Stimulated activated naive CD8-positive, alpha-beta T cell treated with anti-CD3 and anti-CD28 coated beads, Interleukin-15, Interleukin-2, amounts not matched to agents 100 ng/mL and 50 ng/mL, for 24 hours (primary cell): ENCODE measurements around the gene KLF13.
A peak's percentile ranks its signal among the peaks of the same experiment; 100 is the strongest.

Experiments
- H3K27ac Mint-ChIP-seq: one replicate; pipeline ENCODE4 v1.8.0; 2021; ENCODE audit warnings: mild to moderate bottlenecking, mixed read lengths
- H3K27me3 Mint-ChIP-seq: one replicate; pipeline ENCODE4 v1.8.0; 2021; ENCODE audit warnings: mixed read lengths
- H3K36me3 Mint-ChIP-seq: one replicate; pipeline ENCODE4 v1.8.0; 2021; ENCODE audit warnings: low read depth, mixed read lengths
- H3K4me1 Mint-ChIP-seq: one replicate; pipeline ENCODE4 v1.8.0; 2021; ENCODE audit warnings: low read depth, mixed read lengths
- H3K4me3 Mint-ChIP-seq: one replicate; pipeline ENCODE4 v1.8.0; 2021; ENCODE audit warnings: mild to moderate bottlenecking, mixed read lengths
- H3K9me3 Mint-ChIP-seq: one replicate; pipeline ENCODE4 v1.8.0; 2021; ENCODE audit warnings: mixed read lengths

The KLF13 gene

DNA sequence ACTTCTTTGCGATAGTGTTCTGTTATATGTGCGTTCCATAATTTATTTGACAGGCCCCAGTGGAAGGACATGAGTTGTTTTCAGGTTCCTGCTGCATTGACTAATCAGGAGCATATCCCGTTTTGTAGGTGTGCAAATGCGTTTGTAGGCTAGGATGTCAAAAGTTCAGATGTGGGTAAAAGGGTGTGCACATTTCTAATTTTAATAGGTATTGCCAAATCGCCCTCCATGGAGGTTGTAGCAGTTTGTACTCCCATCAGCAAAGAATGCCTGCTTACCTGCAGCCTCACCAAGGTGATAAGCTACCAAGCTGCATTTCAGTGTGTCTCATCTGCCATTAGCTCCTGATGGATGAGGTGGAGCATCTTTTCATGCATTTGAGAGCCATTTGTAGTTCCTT is 36.3 kb downstream of the KLF13 start:
- Mint-ChIP-seq H3K27me3 (no peaks in the 10 kb centered on the region), H3K4me1 (peaks cover 100% of the 10 kb centered on the region), H3K4me3 (no peak overlapping the region), H3K27ac (peak overlapping the region; percentile 96), H3K9me3 (no peaks in the 10 kb centered on the region), H3K36me3 (peaks cover 23% of the 10 kb centered on the region)

DNA sequence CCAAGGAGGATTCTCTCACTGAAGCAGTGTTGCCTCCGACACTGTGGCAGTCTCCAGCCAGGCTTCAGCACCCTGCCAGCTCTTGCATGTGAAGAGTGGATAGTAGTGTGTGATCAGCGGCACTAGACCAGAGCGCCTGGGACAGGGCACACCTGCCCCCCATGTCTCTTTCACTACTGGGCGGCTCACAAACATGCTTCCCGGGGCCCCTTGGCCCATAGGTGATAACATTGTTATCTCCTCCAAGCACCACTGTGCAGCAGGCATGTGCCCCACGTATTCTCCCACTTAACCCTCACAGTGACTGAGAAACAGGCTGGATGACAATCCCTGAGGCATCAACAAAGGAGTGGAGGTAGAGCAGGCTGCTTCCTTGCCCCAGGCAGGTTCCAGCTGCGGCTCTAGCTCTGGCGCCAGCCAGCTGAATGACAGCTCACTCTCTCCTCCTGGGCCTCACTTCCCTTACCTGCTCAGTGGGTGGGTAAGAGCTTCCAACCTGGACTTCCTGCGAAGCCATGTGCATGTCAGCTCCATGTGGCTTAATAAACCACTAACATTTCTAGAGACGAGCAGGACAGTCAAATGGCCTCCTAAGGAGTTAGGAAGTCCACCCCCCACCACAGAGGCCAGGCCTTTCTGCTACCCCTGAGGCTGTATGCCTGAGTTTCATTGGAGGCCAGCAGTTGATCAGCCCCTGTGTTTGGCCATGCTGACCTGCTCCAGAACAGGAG is 37.8 kb downstream of the KLF13 start:
- Mint-ChIP-seq H3K4me3 (peak overlapping the region; percentile 70), H3K36me3 (peaks cover 20% of the 10 kb centered on the region), H3K27me3 (no peaks in the 10 kb centered on the region), H3K9me3 (no peaks in the 10 kb centered on the region), H3K27ac (peak overlapping the region; percentile 94), H3K4me1 (peaks cover 100% of the 10 kb centered on the region)

- peaks cover 100% of the 10 kb centered on the region for H3K4me1 Mint-ChIP-seq
- no peaks in the 10 kb centered on the region for H3K27me3 Mint-ChIP-seq
- peaks cover 25% of the 10 kb centered on the region for H3K36me3 Mint-ChIP-seq
- H3K27ac Mint-ChIP-seq: peak overlapping the region; percentile 94
- peak overlapping the region; percentile 70 for H3K4me3 Mint-ChIP-seq
- H3K9me3 Mint-ChIP-seq: no peaks in the 10 kb centered on the region
Measured at GRCh38 chr15:31365032-31365654, 38.5 kb downstream of the KLF13 start.

DNA sequence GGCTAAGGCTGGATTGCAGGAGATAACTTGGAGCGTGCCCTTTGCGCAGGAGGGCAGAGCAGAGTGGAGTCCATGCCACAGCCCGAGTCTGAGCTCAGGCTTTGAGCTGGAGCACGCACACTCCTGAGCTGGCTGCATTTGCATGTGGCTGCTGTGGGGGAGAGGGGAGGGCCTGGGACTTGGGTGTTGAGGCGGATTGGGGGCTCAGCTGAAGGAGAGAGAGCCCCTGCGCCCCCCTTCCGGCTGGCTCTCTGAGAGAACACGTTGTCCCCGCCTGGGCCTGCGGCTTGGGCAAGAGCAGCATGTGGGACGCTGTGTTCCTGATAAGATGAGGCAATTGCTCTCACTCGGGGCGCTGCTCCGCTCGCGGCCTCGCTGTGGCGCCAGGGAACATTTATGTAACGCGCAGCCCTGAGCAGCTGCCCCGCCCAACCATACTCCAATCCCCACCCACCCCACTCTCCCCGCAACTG is 39.1 kb downstream of the KLF13 start:
- Mint-ChIP-seq H3K9me3 (no peaks in the 10 kb centered on the region), H3K27ac (peak overlapping the region; percentile 94), H3K4me1 (peaks cover 100% of the 10 kb centered on the region), H3K27me3 (no peaks in the 10 kb centered on the region), H3K4me3 (peak overlapping the region; percentile 70), H3K36me3 (peaks cover 26% of the 10 kb centered on the region)

- peaks cover 100% of the 10 kb centered on the region for H3K4me1 Mint-ChIP-seq
- peak overlapping the region; percentile 70 for H3K4me3 Mint-ChIP-seq
- H3K27ac Mint-ChIP-seq: peak overlapping the region; percentile 94
- no peaks in the 10 kb centered on the region for H3K27me3 Mint-ChIP-seq
- H3K9me3 Mint-ChIP-seq: no peaks in the 10 kb centered on the region
- H3K36me3 Mint-ChIP-seq: peaks cover 31% of the 10 kb centered on the region
Measured at GRCh38 chr15:31366169-31366734, 39.6 kb downstream of the KLF13 start.

DNA sequence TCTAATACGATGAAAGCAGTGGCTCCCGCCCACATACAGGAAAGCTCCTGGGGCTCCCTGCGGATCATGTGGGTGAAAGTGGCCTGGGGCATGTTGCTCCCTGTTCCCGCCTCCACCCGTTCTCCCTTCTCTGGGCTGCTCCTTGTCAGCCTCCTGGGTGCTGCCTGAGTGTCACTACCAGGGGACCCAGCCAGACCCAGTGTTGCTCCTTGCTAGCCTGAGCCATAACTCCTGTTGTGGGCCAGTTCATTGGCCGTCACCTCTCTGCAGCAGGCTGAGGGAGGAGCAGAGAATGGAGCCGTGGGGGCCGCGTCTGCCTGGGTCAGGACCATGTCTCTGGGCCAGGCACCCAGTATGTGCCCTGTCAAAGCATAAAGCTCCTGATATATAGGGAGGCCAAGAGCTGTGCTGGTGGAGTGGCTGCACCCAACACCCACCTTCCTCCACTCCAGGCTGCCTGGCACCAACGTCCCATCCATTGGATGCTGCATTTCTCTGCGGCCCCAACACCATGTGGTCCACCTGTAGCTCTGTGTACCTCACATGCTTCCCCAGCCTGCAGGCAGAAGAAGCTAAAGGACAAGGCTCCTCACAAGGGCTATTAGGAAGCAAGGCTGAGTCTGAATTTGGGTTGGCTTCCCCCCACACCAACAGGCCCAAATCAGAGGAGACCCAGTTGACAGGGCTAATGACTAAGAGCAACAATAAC is 40.5 kb downstream of the KLF13 start:
- H3K4me1 Mint-ChIP-seq: peaks cover 92% of the 10 kb centered on the region
- no peaks in the 10 kb centered on the region for H3K27me3 Mint-ChIP-seq
- peak overlapping the region; percentile 70 for H3K4me3 Mint-ChIP-seq
- peaks cover 33% of the 10 kb centered on the region for H3K36me3 Mint-ChIP-seq
- H3K9me3 Mint-ChIP-seq: no peaks in the 10 kb centered on the region
- peak overlapping the region; percentile 94 for H3K27ac Mint-ChIP-seq

- Mint-ChIP-seq H3K27me3 (no peaks in the 10 kb centered on the region), H3K36me3 (peaks cover 36% of the 10 kb centered on the region), H3K27ac (peak overlapping the region; percentile 94), H3K4me3 (peak overlapping the region; percentile 70), H3K4me1 (peaks cover 90% of the 10 kb centered on the region), H3K9me3 (no peaks in the 10 kb centered on the region)
Measured at GRCh38 chr15:31367730-31368344, 41.2 kb downstream of the KLF13 start.

DNA sequence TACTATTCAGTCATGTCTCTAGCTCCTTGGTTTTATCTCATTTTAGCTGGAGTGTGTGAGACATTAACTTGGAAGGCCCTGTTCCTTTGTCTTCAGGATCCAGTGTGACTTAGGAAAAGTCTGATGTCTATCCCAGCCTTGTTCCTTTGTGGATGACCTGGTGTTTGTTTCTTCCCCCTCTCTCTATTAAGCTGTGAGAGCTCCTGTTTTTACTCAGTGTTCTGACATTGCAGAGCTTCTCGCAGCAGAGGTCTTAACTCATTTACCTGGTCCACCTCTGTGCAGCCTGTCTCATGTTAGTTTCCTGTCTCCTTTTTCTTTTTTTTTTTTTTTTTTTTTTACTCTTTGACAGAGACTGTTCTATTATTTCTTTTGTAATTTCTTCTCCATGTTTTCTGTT is 43.1 kb downstream of the KLF13 start:
- Mint-ChIP-seq H3K36me3 (peaks cover 27% of the 10 kb centered on the region), H3K4me1 (peaks cover 85% of the 10 kb centered on the region), H3K9me3 (no peaks in the 10 kb centered on the region), H3K27ac (peak overlapping the region; percentile 70), H3K4me3 (peak overlapping the region; percentile 28), H3K27me3 (no peaks in the 10 kb centered on the region)

DNA sequence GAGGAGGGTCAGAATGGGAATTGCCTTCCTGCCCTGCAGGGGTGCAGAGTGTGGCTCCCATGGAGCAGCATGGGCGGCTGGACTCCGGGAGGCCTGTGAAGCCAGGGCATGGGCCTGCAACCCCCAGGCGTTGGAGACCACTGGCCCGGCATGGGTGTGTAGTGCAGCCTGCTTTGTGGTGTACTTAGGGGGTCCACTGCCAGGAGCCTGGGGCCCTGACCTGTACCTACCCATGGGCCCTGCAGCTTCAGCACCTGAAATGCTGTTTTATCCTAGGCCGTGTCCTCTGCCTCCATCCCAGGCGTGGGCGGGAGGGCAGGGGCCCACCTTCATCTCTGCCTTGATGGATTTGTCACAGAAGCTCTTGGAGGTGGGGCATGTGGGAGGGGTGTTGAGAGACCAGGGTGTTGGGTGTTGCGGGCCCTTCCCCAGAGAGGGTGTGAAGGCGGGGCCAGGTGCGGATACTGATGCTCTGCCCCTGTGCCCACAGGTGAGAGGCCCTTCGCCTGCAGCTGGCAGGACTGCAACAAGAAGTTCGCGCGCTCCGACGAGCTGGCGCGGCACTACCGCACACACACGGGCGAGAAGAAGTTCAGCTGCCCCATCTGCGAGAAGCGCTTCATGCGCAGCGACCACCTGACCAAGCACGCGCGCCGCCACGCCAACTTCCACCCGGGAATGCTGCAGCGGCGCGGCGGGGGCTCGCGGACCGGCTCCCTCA is 45.0 kb downstream of the KLF13 start:
- no peaks in the 10 kb centered on the region for H3K9me3 Mint-ChIP-seq
- H3K27ac Mint-ChIP-seq: no peak overlapping the region
- H3K4me3 Mint-ChIP-seq: no peak overlapping the region
- H3K36me3 Mint-ChIP-seq: peaks cover 34% of the 10 kb centered on the region
- no peaks in the 10 kb centered on the region for H3K27me3 Mint-ChIP-seq
- peaks cover 85% of the 10 kb centered on the region for H3K4me1 Mint-ChIP-seq

GRCh38 chr15:31372635-31373091 is 46.0 kb downstream of the KLF13 start:
- Mint-ChIP-seq H3K9me3 (no peaks in the 10 kb centered on the region), H3K27me3 (no peaks in the 10 kb centered on the region), H3K4me1 (peaks cover 80% of the 10 kb centered on the region), H3K36me3 (peaks cover 34% of the 10 kb centered on the region), H3K27ac (peak overlapping the region; percentile 82), H3K4me3 (no peak overlapping the region)

DNA sequence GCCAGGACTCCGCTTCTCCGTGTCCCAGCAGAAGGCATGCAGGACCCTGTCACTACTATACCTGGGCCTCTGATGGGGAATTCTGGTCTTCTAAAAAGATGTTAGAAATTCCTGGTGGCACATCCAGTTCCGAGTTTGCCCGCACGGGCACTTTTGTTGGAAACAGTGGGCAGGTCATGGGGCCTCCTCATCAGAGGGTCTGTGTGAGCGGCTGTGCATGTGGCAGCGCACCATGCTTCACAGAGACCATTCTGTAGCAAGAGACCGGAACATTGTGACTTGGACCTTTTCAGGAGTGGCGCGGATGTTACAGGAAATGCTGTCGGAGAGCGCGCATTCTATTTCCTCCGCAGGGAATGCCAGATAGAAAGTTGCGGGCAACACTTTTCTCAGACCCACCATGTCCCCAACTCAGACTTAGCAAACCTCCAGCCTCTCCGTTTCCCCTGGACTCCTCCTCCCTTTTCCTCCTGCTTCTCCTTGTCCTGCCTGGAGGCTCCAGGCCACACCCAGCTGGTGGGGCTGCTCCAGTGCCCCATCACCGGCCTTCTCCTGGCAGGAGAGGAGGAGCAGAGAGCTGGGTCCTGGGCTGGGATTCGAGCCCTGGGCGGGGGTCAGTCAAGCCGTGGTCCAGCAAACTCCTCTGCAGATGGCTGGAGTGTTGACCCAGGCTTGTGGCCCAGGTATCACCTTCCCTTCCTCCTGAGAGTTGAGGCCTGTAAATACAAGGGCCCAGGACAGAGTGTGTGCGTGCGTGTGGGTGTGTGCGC is 46.6 kb downstream of the KLF13 start:
- no peaks in the 10 kb centered on the region for H3K27me3 Mint-ChIP-seq
- no peak overlapping the region for H3K4me3 Mint-ChIP-seq
- H3K4me1 Mint-ChIP-seq: peaks cover 78% of the 10 kb centered on the region
- peaks cover 34% of the 10 kb centered on the region for H3K36me3 Mint-ChIP-seq
- H3K27ac Mint-ChIP-seq: peak overlapping the region; percentile 34
- no peaks in the 10 kb centered on the region for H3K9me3 Mint-ChIP-seq

DNA sequence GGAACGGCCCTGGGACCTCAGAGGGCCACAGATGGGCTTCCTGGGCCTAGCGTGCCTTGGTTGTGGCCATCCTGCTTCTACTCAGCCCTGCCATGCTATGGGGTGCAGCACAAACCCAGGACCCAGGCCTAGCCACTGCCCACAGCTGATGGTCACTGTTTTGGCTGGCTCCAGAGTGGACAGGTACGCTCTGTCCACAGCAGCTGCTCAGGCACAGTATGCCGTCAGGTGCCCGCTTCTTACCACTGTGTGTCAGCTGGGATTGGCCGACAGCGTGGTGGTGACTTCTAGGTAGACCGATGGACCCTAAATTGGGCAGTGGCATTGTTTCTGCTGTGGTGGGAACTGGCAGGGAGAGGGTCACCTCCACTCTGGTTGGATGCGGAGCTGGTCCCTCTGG is 47.3 kb downstream of the KLF13 start:
- peaks cover 77% of the 10 kb centered on the region for H3K4me1 Mint-ChIP-seq
- H3K4me3 Mint-ChIP-seq: no peak overlapping the region
- no peaks in the 10 kb centered on the region for H3K27me3 Mint-ChIP-seq
- H3K9me3 Mint-ChIP-seq: no peaks in the 10 kb centered on the region
- H3K27ac Mint-ChIP-seq: no peak overlapping the region
- peaks cover 35% of the 10 kb centered on the region for H3K36me3 Mint-ChIP-seq

GRCh38 chr15:31374489-31374888 is 47.9 kb downstream of the KLF13 start:
- Mint-ChIP-seq H3K27ac (no peak overlapping the region), H3K36me3 (peaks cover 35% of the 10 kb centered on the region), H3K4me3 (no peak overlapping the region), H3K9me3 (no peaks in the 10 kb centered on the region), H3K4me1 (peaks cover 72% of the 10 kb centered on the region), H3K27me3 (no peaks in the 10 kb centered on the region)
